Esophagus squamous epithelium (tissue), 4 donors: ENCODE results near the gene LSM4.

Source experiments
- CTCF ChIP-seq, 6 experiments: fragments of 450-650 bp in 4 of 6; fragments of 200-600 bp in 2 of 6; sonication (generic) in 2 of 6; IDR thresholded peaks; one replicate each; pipeline ENCODE4 v1.5.1; 2016 to 2019; ENCODE audit warnings: antibody characterized with exemption in 6 of 6, mild to moderate bottlenecking in 4 of 6, moderate library complexity in 4 of 6
- POLR2A ChIP-seq, 4 donors: fragments of 450-650 bp; IDR thresholded peaks; one replicate each; pipeline ENCODE4 v1.6.1; 2017; ENCODE audit warnings: antibody characterized with exemption in 4 of 4, mild to moderate bottlenecking in 4 of 4, moderate library complexity in 3 of 4

- no peak for TF ChIP-seq CTCF (IDR thresholded peaks at IDR 0.05)
- no peak for TF ChIP-seq POLR2A (IDR thresholded peaks at IDR 0.05)
Observed at GRCh38 chr19:18309525-18310064, 13.3 kb downstream of the LSM4 start.
